ENCODE measurements around the gene PDE9A.

- TF ChIP-seq, protein P1, sequence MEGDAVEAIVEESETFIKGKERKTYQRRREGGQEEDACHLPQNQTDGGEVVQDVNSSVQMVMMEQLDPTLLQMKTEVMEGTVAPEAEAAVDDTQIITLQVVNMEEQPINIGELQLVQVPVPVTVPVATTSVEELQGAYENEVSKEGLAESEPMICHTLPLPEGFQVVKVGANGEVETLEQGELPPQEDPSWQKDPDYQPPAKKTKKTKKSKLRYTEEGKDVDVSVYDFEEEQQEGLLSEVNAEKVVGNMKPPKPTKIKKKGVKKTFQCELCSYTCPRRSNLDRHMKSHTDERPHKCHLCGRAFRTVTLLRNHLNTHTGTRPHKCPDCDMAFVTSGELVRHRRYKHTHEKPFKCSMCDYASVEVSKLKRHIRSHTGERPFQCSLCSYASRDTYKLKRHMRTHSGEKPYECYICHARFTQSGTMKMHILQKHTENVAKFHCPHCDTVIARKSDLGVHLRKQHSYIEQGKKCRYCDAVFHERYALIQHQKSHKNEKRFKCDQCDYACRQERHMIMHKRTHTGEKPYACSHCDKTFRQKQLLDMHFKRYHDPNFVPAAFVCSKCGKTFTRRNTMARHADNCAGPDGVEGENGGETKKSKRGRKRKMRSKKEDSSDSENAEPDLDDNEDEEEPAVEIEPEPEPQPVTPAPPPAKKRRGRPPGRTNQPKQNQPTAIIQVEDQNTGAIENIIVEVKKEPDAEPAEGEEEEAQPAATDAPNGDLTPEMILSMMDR (IDR thresholded peaks at IDR 0.05), result no peak
- no peak for TF ChIP-seq EP300 (IDR thresholded peaks at IDR 0.05)
These were observed 105.5 kb downstream of the PDE9A start for GRCh38 chr21:42758721-42759593.
